HG03175 (cell line): ENCODE measurements around the gene FAM78A.
"Not testable (repeated sequence)": the region's sequence is repeated elsewhere in the genome, so short reads cannot be mapped to it uniquely, and the experiment has no call there.

Source experiments
- ATAC-seq: cut with Tn5 transposase; IDR thresholded peaks from one replicate; pipeline ENCODE4 v1.9.1; 2021; ENCODE audit warnings: mild to moderate bottlenecking, moderate library complexity; ENCODE audit not compliant: unreplicated experiment

The FAM78A gene

DNA sequence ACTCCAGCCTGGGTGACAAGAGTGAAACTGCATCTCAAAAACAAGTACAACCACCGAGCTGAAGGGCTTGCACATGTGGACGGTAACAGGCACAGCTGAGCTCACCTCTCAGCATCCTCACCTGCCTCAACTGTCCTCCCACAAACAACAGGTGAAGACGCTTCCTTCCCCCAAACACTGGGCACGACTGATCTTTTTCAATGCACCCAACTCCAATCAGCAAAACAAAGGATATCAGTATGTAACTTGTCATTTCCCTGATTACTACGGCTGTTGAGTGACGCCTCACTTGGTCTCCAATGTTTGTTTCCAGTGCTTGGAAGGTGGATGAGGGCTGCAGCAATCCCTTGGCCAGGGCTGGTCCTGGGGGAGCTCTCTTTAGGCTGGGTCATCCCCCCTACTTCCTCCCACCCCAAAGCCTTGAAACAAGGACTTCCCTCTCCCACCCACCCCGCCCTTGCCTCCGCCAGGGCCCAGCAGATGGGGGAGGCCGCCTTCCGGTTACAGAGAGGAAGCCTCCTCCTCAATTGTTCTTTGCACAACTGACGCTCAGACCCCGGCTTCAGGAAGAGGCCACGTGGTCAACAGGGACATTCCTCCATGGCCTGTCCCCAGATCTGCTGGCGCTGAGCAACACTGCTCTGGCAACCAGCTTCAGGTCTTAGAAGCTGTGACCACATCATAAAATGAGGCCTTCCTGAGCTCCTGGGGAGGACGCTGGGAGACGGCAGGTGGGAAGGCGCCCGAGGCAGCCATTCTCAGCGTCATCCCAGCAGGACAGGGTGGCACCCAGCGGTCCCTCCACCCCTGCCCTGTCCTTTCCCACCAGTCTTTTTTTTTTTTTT, 5.9 kb downstream of the FAM78A start:
- ATAC-seq, result no peak

DNA sequence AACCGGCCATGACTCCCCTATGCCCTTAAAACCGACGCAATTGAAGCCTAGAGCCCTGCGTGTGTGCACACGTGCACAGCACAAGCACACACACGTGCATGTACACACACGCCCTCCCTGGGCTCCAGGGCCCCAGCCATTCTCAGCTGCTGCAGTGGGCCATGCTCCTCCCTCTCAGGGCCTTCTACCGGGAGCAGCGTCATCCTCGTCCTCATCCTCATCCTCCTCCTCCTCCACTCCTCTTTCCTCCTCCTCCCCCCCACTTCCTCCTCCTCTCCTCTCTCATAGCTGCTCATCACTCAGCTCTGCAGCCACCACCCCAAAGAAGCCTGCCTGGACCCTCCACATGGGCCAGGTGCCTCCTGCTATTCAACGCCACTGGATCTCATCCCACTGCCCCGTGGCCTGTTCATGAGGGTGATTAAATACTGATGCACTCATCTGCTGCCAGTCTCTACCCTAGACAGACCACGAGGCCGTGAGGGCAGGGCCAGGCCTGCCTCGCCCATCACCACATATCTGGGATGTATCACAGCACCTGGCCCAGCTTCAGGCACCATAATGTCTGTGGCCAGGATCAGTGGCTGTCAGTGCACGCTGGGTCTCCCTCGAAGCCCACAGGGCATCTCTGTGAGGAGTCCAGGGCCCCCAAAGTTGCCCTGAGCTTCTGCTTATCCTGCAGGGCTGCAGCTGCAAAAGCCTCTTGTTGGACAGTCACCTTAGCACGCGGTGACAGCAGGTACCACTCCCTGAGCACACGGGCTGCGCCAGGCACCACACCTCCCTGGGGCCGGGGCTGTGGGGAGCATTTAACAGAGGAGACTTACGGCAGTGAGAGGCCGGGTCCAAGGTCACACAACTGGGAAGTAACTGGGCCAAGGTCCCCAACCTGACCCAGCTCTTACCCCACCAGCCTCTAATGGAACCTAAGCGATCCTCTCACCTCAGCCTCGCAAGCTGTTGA, 9.8 kb downstream of the FAM78A start:
- ATAC-seq, result no peak

DNA sequence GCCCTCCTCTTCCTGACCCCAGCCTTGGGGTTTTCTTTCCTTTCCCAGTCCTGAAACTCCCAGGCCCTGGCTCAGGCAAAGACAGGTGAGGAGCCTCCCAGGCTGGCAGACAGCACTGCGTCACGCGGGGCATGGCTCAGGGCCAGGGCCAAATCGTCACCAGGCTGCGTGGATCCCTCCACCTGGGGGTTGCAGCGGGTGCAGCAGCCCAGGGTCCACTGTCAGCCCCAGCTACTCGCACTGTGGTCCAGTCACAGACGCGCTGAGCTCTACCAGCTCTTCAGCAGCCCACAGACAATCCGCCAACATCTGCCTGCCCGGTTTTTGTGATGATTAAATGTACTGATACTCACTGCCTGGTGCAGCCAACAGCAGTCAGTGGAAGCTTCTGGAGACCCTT, 12.1 kb downstream of the FAM78A start:
- ATAC-seq, result no peak

DNA sequence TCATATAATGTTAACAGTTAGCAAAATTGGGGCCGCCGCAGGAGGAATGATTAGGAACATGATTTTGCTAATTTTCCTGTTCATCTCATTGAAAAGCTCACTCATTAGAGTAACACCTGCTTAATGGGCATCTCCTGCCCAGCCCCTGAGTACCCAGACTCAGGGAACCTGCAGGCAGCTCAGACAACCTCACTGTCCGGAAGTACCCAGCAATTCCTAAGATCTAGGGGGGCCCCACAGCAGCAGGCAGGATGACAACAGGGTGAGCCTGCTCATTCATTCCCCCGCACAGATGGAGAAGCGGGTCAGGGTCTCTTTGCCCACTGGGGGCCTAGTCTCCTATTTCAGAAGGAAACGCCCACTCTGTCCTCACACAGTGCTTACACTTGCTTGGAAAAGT, 12.6 kb downstream of the FAM78A start:
- no peak for ATAC-seq

DNA sequence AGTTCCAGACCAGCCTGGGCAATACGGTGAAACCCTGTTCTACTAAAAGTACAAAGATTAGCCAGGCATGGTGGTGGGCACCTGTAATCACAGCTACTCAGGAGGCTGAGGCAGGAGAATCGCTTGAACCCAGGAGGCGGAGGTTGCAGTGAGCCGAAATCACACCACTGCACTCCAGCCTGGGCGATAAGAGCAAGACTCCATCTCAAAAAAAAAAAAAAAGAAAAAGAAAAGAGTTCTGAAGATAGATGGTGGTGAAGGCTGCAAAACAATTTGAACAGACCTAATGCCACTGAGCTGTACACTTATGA, 13.3 kb downstream of the FAM78A start:
- not testable (repeated sequence) for ATAC-seq

DNA sequence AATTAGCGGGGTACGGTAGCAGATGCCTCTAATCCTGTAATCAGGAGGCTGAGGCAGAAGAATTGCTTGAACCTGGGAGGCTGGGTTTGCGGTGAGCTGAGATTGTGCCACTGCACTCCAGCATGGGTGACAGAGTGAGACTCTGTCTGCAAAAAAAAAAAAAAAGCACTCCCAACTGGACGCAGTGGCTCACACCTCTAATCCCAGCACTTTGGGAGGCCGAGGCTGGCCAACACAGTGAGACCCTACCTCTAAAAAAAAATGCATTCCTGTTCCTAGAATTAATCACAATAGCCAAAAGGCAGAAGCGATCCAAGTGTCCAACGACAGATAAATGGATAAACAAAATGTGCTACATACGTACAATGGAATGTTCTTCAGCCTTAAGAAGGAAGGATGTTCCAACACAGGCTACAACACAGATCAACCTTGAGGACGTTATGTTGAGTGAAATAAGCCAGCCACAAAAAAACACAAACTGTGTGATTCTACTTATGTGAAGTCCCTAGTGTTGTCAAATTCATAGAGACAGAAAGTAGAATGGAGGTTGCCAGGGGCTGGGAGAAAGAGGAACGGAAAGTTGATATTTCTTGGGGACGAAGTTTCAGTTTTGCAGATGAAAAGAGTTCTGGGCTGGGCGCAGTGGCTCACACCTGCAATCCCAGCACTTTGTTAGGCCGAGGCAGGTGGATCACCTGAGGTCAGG, 13.8 kb downstream of the FAM78A start:
- peak; percentile 62 for ATAC-seq

DNA sequence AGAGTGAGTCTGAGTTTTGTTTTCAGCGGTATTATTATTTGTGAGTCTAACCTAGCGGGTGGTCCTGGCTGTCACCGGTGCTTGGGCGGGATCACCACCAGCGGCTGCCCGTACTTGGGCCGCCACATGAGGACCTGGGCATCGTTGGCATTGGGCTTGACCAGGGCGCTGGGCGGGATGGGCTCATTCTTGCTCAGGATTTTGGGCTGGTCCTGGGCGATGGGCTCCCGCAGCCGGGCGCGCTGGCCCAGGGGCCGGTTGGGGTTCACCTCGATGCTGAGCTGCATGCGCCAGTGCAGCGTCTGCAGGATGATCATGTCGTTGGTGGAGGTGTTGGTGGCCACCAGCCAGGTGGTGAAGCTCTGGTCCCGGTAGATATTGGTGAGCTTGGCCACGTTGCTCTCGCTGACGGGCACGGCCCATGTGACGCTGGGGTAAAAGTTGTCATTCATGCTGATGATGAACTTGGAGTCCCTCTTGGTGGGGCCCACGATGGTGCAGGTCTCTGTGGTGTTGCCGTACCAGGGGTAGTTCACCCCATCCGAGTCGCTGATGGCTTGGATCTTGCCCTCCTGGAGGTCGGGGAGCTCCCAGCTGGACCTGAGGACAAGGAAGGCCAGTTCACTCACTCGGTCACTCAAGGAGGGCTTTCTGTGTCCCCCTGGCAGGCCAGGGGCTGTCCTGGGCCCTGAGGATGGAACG, 15.4 kb downstream of the FAM78A start:
- no peak for ATAC-seq

DNA sequence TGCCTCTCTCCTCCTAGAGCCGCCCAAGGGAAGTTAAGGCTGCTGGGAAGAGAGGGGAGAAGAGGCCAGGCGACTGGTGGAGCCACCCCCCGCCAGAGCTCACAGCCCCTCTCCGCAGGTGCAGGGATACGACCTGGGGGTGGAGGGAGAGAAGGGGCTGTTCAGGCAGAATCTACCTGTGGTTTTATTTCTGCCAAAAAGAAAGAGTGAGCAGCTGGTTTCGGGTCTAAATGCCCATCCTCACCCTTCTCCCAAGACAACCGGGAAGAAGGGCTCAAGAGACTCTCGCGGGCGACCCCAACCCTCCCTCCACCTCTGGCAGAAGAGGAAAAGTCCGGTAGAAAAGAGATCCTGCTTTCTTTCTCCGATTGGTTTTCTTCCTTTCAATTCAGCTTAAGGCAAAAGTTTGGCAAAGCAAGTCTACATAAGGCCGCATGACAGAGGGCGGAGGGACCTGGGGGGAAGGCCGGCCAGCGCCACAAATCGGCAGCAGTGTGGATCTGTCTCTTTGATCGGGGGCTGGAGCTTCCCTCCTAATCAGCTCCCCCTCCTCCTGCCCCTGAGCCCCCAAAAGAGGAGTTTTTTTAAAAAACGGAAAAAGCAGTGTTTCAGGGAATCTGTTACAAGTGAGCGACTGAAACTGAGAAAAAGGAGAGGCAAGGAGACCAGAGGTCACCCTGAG, 16.3 kb downstream of the FAM78A start:
- no peak for ATAC-seq

DNA sequence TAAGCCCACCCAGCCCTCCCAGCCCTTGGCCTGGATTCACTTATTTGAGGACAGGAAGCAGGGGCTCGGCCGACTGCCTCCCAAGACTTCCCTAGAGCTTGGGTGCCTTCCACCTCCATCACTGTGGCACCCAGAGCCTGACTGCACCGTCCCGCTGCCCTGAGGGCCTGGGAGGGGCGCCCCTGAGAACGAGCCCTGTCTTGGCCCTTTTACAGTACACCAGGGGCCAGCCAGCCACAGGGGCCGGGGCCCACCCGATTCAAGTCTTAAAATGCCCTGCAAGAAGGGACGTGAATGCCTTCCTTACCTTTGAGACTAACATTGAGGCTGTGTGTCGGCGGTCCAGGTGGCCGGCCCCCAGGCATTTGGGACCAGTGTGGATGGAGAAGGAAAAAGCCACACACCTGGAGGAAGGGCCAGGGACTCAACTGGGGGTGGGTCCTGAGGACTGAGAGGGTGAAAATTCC, 16.8 kb downstream of the FAM78A start:
- ATAC-seq, result no peak

DNA sequence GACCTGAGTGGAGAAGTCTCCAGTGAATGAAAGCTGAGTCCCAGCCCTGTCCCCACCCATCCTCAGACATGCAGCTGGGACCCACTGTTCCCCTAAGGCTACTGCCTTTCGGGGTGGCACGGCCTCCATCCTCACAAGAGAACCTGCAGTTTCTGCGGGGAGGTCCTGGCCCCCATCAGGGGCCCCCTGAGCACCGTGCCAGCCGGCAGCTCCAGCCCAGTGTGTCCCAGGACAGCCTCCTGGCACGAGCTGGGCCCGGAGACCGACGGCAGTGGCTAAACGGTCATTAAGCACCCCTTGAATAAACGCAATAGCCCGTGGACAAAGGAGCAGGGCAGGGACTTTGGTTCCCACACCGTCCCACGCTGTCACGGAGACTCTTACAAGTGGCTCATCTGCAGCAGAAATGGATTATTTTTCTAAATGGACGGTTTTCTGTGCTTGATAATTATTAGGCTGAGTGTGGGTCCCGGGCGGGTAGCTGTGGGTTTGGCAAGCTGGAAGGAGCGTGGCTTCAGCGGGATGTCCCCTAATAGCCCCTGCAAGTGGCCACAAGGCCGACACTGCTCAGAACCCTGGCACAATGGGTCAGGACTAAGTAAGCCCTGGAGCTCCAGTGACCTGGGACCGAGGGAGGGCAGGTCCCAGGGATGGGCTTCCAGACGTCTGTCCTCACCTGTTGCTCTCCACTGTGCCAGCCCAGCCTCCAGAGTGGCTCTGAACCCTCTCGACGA, 17.4 kb downstream of the FAM78A start:
- ATAC-seq, result no peak

DNA sequence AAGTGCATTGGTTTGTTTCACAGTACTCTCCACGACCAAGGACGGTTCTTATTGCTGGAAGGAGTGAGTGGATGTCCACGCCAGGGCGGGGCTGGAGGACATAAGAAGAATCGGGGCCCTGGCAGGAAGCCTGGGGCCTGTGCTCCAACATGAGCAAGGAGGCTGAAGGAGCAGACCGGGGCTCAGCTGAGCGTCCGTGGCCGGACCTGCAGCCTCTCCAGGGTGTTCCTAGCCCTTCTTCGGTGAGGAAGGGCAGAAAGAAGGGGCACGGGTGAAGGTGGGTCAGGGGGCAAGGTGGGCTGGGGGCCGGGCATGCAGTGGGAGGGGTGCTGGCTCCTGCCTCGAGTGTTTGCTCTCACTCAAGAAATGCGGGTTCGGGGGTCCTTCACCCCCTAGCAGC, 18.1 kb downstream of the FAM78A start:
- no peak for ATAC-seq

DNA sequence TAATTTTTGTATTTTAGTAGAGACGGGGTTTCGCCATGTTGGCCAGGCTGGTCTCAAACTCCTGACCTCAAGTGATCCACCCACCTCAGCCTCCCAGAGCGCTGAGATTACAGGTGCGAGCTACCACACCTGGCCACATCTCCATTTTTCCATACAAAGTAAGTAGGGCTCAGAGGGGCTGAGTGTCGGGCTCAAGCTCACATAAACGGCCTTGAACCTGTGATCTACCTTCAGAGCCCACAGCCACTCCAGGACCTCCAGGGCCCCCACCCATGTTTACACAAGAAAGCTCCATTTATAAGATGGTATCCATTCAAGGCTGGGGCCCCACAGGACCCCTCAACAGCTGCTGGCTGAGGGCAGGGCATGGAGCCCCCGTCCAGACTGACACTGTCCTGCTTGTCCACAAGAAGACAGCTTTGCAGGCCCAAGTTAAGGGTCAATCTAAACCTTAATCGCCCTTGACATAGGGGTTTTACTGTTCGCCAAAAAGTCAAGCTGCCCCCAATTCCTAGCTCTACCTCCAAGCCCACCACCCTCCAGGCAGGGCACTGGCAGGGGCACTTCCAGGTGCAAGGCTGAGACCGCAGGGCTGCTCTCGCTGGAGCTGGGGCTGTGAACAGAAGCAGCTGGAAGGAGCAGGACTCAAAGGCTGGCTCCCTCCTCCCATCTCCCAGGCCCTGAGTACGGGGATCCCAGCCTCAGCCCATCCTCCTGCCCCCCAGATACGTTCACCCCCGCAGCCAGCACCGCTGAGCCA, 18.9 kb downstream of the FAM78A start:
- ATAC-seq, result no peak

DNA sequence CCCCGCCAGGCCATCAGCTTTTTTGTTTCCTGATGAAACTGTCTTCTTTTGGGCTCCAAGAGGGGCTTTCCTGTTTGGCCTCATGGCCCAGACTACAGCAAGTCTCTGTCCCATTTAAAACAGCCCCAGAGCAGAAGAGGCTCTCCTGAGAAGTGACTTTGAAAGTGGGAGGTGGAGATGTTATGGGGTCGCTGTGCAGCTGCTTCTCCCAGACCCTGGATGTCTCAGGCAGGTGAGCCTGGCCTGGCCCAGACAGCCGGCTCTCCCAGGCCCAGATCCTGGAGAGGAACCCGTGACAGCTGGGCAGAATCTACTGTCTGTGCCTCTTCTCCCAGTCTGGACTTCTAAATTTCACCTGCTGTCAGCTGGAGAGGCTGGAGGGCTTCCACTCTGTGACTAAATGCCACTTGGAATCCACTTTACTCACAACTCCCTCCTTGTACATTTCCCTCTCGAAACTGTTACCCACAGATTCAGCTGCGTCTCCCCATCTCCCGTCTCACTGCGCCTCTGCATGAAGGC, 20.6 kb downstream of the FAM78A start:
- peak; percentile 1 for ATAC-seq

DNA sequence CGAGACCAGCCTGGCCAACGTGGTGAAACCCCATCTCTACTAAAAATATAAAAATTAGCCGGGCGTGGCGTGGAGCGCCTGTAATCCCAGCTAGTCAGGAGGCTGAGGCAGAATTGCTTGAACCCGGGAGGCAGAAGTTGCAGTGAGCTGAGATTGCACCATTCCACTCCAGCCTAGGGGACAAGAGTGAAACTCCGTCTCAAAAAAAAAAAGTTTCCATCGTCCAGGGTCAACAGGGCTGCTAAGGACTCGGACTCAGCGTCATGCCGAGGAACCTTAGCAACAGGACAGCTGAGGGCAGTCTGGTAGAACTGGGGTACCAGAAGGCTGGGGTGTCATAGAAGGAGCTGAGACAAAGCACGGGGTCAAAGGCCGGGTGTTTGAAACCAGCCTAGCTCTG, 21.7 kb downstream of the FAM78A start:
- ATAC-seq, result no peak

DNA sequence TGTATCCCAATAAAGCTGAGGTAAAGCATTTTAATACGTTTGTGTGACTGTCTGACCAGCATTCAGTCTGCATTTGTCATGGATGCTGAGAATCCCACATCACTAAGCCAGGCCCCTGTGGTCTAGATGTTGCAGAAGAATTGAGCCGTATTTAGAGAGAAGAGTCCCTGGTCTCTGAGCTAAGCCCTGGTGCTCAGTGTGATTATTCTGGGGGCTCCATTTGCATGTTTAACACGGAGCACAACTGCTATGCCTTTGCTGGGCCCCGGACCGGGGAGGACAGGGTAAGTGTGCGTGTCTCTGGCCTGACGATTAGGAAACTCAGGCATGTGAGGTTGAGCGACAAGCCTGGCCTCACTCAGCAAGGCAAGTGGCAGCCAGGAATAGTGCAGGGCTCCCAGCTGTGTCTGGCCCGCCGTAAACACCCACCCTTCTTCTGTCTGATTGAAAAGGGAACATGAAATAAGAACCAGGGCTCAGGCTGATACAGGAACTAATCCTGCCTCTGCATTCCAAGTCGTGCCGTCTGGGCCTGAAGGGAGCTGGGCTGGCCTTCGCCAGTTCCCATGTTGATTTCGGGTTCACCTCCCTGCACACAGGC, 22.3 kb downstream of the FAM78A start:
- no peak for ATAC-seq

DNA sequence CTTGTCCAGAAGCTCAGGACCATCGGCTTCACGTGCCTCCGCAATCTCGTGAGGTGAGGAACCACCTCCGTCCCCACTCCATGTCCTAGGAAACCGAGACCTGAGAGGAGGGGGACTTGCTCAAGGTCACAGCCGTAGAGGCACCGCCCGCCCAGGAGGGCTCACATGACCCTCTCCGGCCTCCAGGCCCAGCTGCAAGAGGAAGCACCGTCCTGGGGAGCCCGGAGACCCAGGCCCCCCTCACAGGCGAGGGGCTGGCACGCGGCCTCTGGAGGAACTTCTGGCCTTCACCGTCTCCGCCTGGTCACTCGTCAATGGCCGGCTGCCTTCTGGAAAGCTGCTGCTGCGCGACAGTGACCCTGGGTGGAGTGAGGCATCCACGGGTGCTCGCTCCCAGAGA, 24.2 kb downstream of the FAM78A start:
- ATAC-seq, result peak; percentile 4

DNA sequence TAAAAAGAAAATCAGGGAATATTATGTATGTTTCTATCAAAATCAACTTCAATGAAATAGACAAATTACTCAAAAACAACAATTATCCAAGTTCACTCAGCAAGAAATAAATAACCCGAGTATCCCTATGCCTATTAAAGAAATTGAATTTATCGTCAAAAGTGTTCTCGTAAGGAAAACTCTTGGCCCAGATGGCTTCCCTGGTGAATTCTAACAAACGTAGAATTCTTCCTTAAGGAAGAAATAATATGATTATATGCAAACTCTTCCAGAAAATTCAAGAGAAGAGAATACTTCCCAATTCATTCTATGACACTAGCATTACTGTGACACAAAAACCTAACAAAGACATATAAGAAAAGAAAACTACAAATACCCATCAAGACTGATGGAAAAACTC, 29.7 kb downstream of the FAM78A start:
- no peak for ATAC-seq

DNA sequence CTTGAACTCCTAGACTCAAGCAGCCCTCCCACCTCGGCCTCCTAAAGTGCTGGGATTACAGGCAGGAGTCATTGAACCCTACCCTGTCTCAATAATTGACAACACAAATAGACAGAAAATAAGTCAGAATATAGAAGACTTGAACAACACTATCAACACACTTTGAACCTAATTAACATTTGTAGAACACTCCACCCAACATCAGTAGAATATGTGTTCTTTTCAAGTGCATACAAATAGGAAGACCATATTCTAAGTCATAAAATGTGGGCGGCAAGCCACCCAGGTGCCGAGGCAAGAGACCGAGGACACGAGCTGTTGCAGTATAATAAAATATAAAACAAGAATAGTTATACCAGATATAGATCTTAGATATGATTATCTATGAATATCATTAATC, 32.0 kb downstream of the FAM78A start:
- not testable (repeated sequence) for ATAC-seq
